Activated naive CD8-positive, alpha-beta T cell (primary cell): Measurements from ENCODE around the gene DIPK1B.
A peak's percentile ranks its signal among the peaks of the same experiment; 100 is the strongest.
"Not testable (repeated sequence)": the region's sequence is repeated elsewhere in the genome, so short reads cannot be mapped to it uniquely, and the experiment has no call there.

ENCODE experiments used
- H3K27ac Mint-ChIP-seq: one replicate; pipeline ENCODE4 v1.8.0; 2021; ENCODE audit warnings: mixed read lengths
- H3K27me3 Mint-ChIP-seq: one replicate; pipeline ENCODE4 v1.8.0; 2021; ENCODE audit warnings: mixed read lengths
- H3K36me3 Mint-ChIP-seq: one replicate; pipeline ENCODE4 v1.8.0; 2021; ENCODE audit warnings: mixed read lengths
- H3K4me1 Mint-ChIP-seq: one replicate; pipeline ENCODE4 v1.8.0; 2021; ENCODE audit warnings: low read depth, mixed read lengths
- H3K4me3 Mint-ChIP-seq: one replicate; pipeline ENCODE4 v1.8.0; 2021; ENCODE audit warnings: mild to moderate bottlenecking, mixed read lengths
- H3K9me3 Mint-ChIP-seq: one replicate; pipeline ENCODE4 v1.8.0; 2021; ENCODE audit warnings: low read depth, mixed read lengths

The DIPK1B gene

GRCh38 chr9:136697821-136698526 lies 14.4 kb upstream of the DIPK1B start:
- H3K27ac Mint-ChIP-seq, result no peak overlapping the region
- peaks cover 26% of the 10 kb centered on the region for H3K4me1 Mint-ChIP-seq
- no peaks in the 10 kb centered on the region for H3K9me3 Mint-ChIP-seq
- no peaks in the 10 kb centered on the region for H3K36me3 Mint-ChIP-seq
- no peak overlapping the region for H3K4me3 Mint-ChIP-seq
- H3K27me3 Mint-ChIP-seq, result peaks cover 4% of the 10 kb centered on the region

- no peaks in the 10 kb centered on the region for H3K9me3 Mint-ChIP-seq
- no peaks in the 10 kb centered on the region for H3K27me3 Mint-ChIP-seq
- no peaks in the 10 kb centered on the region for H3K36me3 Mint-ChIP-seq
- H3K27ac Mint-ChIP-seq, result no peak overlapping the region
- H3K4me3 Mint-ChIP-seq, result no peak overlapping the region
- peaks cover 26% of the 10 kb centered on the region for H3K4me1 Mint-ChIP-seq
These were observed 13.6 kb upstream of the DIPK1B start for GRCh38 chr9:136698635-136699246.

DNA sequence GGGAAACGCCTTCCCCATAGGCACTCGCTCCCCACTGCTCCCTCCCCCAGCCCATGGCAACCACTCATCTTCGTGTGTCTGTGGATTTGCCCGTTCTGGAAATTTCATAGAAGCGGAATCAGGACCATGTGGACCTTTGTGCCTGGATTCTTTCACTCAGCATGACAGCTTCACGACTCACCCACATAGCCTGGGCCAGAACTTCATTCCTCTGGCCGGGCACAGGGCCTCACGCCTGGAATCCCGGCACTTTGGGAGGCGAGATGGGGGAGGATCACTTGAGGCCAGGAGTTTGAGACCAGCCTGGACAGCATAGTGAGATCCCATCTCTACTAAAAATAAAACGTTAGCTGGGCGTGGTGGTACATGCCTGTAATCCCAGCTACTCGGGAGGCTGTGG lies 12.1 kb upstream of the DIPK1B start:
- Mint-ChIP-seq H3K9me3 (no peaks in the 10 kb centered on the region), H3K36me3 (no peaks in the 10 kb centered on the region), H3K4me1 (peaks cover 26% of the 10 kb centered on the region), H3K4me3 (peak overlapping the region; percentile 5), H3K27ac (no peak overlapping the region), H3K27me3 (no peaks in the 10 kb centered on the region)

DNA sequence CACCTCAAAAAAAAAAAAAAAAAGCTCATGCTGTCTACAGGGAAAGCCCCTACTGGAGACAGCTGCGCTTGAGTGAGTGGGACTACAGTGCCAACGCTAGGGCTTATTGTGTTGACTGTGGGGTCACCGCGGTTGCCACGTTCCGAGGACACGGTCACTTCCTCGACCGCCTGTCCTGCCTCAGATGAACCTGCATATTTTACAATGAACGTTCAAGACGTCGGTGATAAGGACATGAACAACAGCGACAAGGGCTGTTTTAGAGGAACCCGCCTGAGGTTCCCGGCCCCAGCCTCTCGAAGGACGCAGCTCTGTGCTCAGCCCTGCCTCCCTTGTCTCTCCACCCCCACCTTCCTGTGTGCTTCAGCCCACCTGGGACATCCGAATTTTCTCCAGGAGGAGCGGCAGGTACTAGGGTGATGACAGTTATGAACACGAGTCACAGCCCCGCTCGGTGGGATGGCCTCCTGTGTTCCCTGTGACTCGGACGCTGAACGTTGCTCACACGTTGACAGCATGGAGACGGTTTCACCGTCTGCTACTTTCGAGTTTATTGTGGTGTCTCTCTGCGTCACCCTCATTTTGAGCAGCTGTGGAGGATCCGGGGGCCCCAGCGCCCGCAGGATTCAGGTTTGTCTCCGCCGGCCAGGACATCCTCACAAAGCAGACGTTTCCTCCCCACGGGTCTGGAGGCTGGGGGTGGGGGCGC lies 11.3 kb upstream of the DIPK1B start:
- Mint-ChIP-seq H3K36me3 (no peaks in the 10 kb centered on the region), H3K9me3 (no peaks in the 10 kb centered on the region), H3K4me3 (peak overlapping the region; percentile 85), H3K27me3 (no peaks in the 10 kb centered on the region), H3K4me1 (peaks cover 26% of the 10 kb centered on the region), H3K27ac (peak overlapping the region; percentile 93)

DNA sequence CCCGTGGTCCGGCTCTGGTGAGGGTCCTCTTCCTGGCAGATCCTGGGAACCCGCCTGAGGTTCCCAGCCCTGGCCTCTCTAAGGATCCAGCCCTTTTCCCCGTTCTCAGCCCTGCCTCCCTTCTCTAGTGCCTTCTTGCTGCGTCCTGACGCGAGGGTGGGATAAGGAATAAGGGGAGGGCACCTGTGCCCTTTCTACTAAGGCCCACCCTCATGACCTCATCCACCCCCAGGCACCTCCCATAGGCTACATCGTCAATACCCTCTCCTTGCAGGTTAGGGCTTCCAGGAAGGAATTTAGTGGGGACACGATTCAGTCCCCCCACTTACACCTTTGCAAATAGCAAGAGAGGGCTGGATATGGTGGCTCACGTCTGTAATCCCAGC lies 10.7 kb upstream of the DIPK1B start:
- Mint-ChIP-seq H3K9me3 (no peaks in the 10 kb centered on the region), H3K27ac (peak overlapping the region; percentile 93), H3K36me3 (no peaks in the 10 kb centered on the region), H3K4me1 (peaks cover 26% of the 10 kb centered on the region), H3K4me3 (peak overlapping the region; percentile 85), H3K27me3 (no peaks in the 10 kb centered on the region)

- Mint-ChIP-seq H3K4me1 (peaks cover 24% of the 10 kb centered on the region), H3K27ac (no peak overlapping the region)
These were observed 9.0 kb upstream of the DIPK1B start for GRCh38 chr9:136703276-136703860.

GRCh38 chr9:136704741-136705140 lies 7.6 kb upstream of the DIPK1B start:
- not testable (repeated sequence) for H3K27me3 Mint-ChIP-seq

More at GRCh38 chr9:136703276-136703860, 9.0 kb upstream of the DIPK1B start:
- no peak overlapping the region for H3K4me3 Mint-ChIP-seq
- H3K36me3 Mint-ChIP-seq, result no peaks in the 10 kb centered on the region
- no peaks in the 10 kb centered on the region for H3K9me3 Mint-ChIP-seq
- H3K27me3 Mint-ChIP-seq, result no peaks in the 10 kb centered on the region

GRCh38 chr9:136705564-136705963 lies 6.8 kb upstream of the DIPK1B start:
- Mint-ChIP-seq H3K36me3 (no peaks in the 10 kb centered on the region), H3K4me3 (no peak overlapping the region), H3K27ac (no peak overlapping the region), H3K4me1 (peaks cover 16% of the 10 kb centered on the region), H3K27me3 (peaks cover 4% of the 10 kb centered on the region), H3K9me3 (no peaks in the 10 kb centered on the region)

More at GRCh38 chr9:136704741-136705140, 7.6 kb upstream of the DIPK1B start:
- not testable (repeated sequence) for H3K27ac Mint-ChIP-seq, H3K9me3 Mint-ChIP-seq, H3K4me3 Mint-ChIP-seq, H3K36me3 Mint-ChIP-seq
- peaks cover 21% of the 10 kb centered on the region for H3K4me1 Mint-ChIP-seq

DNA sequence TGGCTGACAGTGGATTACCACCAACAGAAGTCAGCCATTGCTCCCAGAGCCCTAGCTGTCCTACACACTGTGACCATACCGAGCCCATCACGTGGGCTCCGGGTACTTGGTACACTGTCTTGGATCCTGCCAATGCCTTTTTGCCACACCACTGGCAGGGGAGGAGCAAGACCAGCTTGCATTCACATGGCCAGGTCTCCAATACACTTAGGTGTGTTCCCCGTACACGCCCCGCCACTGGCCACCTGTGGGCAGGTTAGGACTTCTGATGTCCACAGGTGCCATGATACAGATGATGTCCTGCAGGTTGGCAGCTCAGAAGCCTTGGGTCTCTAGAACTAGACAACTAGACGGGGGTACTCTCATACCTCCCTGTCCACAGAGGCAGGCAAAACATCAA lies 5.4 kb upstream of the DIPK1B start:
- Mint-ChIP-seq H3K36me3 (no peaks in the 10 kb centered on the region), H3K9me3 (no peaks in the 10 kb centered on the region), H3K27me3 (peaks cover 4% of the 10 kb centered on the region), H3K27ac (no peak overlapping the region), H3K4me3 (no peak overlapping the region), H3K4me1 (peaks cover 6% of the 10 kb centered on the region)

DNA sequence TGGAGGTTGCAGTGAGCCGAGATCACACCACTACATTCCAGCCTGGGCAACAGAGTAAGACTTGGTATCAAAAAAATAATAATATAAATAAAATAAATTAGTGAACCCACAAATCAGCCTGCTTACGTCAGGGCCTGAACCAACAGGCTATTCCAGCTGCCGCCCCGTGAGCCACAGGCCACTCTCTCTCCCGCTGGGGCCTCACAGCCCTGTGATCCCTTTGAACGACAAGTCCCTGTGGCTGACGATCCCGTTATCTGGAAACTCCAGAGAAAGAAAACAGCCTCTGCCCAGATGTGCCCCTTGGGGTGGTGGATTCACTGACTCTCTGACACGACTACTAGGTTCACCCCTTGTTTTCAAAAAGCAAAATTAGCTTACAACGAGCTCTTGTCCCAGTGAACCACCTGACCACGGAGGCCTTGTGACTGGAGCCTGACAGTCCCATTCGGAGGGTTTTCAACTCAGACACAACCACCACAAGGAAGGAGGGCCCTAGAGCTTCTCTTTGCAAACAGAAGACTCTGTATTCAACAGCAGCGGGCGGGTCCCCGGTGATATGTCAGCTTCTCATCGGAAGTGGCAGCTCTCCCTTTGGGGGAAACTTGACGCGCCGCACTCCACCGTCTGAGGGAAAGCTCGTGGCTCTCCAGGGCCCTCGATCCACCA lies 4.4 kb upstream of the DIPK1B start:
- H3K4me3 Mint-ChIP-seq, result no peak overlapping the region
- H3K36me3 Mint-ChIP-seq, result no peaks in the 10 kb centered on the region
- no peaks in the 10 kb centered on the region for H3K9me3 Mint-ChIP-seq
- H3K27ac Mint-ChIP-seq, result no peak overlapping the region
- peaks cover 4% of the 10 kb centered on the region for H3K27me3 Mint-ChIP-seq
- H3K4me1 Mint-ChIP-seq, result peaks cover 3% of the 10 kb centered on the region

DNA sequence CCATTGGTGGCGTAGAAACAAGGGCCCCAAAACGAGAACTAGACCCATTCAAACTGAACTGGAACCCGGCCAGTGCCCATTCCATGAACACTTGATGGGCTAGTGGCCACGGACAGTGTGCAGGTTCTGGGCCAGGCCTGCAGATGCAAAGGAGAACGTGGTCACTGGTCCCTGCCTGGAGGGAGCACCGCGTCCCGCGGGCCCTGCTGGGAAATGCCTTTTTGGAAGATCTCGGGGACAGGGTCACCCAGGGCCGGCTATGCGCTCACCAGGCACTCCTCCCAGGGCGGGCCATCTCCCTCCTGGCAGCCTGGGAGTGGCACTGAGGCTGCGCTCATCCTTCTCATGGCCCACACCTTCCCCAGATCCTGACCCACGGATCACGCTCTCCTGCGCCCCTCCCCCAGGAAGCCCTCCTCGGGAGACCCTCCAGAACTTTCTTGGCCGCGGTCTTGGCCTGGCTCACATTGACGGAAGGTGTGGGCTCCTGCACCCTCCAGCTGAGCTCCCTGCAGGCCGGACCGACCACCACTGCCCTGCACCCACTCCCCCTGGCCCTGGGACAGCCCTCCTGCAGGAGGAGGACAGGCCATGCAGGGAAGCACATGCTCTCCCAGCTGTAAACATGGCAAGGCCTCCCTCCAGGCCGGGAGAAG lies 2.8 kb upstream of the DIPK1B start:
- Mint-ChIP-seq H3K27me3 (peaks cover 4% of the 10 kb centered on the region), H3K27ac (no peak overlapping the region), H3K9me3 (no peaks in the 10 kb centered on the region), H3K4me3 (no peak overlapping the region), H3K4me1 (peaks cover 3% of the 10 kb centered on the region), H3K36me3 (no peaks in the 10 kb centered on the region)

GRCh38 chr9:136710543-136710942 lies 1.8 kb upstream of the DIPK1B start:
- no peak overlapping the region for H3K4me3 Mint-ChIP-seq
- H3K36me3 Mint-ChIP-seq, result no peaks in the 10 kb centered on the region
- peaks cover 3% of the 10 kb centered on the region for H3K4me1 Mint-ChIP-seq
- peaks cover 4% of the 10 kb centered on the region for H3K27me3 Mint-ChIP-seq
- H3K27ac Mint-ChIP-seq, result no peak overlapping the region
- no peaks in the 10 kb centered on the region for H3K9me3 Mint-ChIP-seq

GRCh38 chr9:136711219-136711648 lies 1.1 kb upstream of the DIPK1B start:
- not testable (repeated sequence) for H3K27ac Mint-ChIP-seq, H3K36me3 Mint-ChIP-seq, H3K4me1 Mint-ChIP-seq, H3K27me3 Mint-ChIP-seq, H3K9me3 Mint-ChIP-seq
- H3K4me3 Mint-ChIP-seq, result peak overlapping the region; percentile 77
